Inflammatory macrophage treated with lipopolysaccharide for 1 hour (primary cell): Measurements from ENCODE around the gene GABRD.

Source experiments
- DNase-seq, 2 donors: peaks; one replicate each; pipeline ENCODE4 v3.0.0-alpha.2; 2020 to 2022

Gene GABRD

GRCh38 chr1:2041305-2041704 lies 22.2 kb downstream of the GABRD start:
- no peak for DNase-seq

- no peak for DNase-seq
Measured at GRCh38 chr1:2041887-2042286, 22.7 kb downstream of the GABRD start.

DNA sequence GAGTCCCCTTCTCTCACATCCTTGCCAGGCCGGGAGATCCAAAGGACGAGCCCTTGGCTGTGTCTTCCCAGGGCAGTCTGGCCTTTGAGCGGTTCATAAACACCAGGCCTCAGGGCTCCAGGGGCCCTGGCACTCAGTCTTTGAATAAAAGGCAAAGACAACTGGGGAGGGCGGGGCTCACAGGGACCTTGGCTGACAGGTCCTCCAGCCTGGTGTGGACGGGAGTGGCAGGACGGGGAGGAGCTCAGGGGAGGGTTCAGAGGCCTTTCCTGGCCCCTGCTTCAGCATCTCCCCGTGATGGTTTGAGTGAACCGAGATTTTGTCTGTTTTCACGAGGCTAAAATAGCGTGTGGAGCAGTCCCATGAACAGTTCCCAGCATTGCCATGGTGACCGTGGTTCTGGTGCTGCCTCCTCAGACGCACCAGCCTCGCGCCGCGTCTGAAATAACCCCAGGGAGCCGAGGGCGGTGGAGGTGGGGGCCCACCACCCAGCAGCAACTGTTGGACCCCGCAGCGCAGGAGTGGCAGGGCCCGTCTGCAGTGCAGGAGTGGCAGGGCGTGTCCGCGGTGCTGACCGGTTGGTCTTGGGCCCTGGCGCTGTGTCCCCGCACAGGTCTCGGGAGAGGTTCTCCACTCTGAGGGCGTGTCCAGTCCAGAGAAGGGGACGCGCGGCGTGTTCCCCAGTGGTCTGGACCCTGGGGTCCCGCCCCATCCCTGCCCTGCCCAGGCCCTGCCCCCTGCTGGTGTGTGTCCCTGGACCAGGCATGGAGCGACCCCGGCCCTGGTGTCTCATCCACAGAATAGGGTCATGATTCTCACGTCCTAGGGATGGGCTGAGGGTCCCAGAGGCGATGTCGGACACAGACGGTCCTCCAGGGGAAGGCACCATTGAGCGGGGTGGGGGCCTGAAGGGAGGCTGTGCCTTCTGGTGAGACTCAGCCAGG lies 24.0 kb downstream of the GABRD start:
- DNase-seq, result no peak

GRCh38 chr1:2043886-2044285 lies 24.7 kb downstream of the GABRD start:
- DNase-seq, result no peak

- peak; percentile 27 to 81 for DNase-seq
Measured at GRCh38 chr1:2044510-2045319, 25.6 kb downstream of the GABRD start.

- no peak for DNase-seq
Measured at GRCh38 chr1:2045468-2046173, 26.5 kb downstream of the GABRD start.

GRCh38 chr1:2046174-2046917 lies 27.2 kb downstream of the GABRD start:
- peak; percentile 3 to 38 for DNase-seq

DNA sequence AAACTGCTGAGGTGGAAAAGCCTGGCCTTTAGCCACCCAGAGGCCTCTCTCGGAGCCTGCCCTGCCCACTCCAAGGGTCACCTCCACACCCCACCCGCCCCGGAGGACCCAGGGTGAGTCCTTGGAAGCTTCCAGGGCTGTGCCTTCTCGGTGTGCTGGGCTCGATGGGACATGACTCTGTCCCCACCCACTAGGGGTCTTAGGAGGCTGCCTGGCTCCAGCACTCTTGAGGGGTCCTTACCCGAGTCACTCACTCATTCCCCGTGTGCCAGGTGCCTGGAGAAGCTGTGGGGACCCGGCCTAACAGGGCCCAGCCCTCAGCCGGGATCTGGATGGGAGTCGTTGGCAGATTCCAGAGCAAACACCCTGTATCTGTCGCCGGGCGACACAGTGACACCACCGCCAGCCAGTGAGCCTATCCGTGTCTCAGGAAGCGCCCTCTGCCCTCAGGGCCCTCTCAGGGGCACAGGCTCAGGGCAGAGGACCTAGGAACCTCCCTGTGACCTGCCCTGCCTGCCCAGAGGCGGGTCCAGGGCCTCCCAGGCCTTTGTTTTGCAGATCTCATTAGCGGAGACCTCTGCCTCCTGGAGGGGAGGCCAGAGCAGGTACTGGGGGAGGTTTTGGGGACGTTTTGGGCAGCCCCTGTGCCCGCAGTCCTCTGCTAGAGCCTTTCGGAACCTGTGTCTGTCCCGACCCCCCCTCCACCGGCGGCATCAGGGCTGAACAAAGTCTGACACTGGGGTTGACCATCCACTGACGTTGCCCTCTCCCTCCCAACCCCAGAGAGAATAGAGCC lies 28.0 kb downstream of the GABRD start:
- no peak for DNase-seq

GRCh38 chr1:2047749-2048729 lies 28.9 kb downstream of the GABRD start:
- DNase-seq, result no peak

DNA sequence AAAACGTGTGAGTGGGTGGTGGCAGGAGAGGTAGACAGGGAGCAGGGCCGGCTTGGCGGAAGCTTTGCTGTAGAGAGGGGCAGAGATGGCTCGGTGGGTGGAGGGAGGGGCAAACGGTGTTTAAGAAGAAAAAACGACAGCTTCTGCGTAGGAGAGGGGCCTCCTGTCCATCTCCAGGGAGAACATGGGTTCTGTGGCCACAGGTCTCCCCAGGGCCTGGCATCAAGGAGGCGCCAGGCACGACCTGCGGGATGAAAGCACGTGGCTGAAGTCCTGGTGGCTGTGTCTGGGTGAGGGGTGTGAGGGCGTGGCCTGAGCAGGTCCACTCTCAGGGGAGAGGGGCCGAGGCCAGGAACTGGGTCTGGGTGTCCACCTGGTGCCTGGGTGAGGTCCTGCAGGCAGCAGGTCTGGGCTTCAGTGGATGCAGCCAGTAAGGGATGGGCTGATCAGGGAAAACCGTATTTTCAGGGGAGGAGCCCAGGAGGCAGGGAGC lies 30.1 kb downstream of the GABRD start:
- DNase-seq, result no peak

- peak; percentile 1 to 11 for DNase-seq
Measured at GRCh38 chr1:2049718-2050431, 30.7 kb downstream of the GABRD start, which contains the start of gene PRKCZ. PRKCZ (plus strand) TSS chr1:2050411; CDS start chr1:2050631, 220 bp downstream.

DNA sequence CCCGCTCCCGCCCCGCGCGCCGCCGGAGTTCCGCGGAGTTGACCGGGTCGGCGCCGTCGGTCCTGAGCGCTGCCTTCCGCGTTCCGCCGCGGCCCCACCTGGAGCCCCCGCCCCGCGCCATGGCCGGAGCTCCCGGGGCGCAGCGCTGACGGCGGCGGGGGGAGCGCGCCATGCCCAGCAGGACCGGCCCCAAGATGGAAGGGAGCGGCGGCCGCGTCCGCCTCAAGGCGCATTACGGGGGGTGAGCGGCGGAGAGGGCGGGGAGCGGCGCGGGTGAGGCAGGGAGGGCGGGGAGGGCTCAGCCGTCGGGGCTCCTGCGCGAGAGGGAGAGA lies 31.3 kb downstream of the GABRD start:
- no peak for DNase-seq

GRCh38 chr1:2050793-2051682 lies 31.9 kb downstream of the GABRD start:
- no peak for DNase-seq

- no peak for DNase-seq
Measured at GRCh38 chr1:2052054-2052679, 33.0 kb downstream of the GABRD start.

DNA sequence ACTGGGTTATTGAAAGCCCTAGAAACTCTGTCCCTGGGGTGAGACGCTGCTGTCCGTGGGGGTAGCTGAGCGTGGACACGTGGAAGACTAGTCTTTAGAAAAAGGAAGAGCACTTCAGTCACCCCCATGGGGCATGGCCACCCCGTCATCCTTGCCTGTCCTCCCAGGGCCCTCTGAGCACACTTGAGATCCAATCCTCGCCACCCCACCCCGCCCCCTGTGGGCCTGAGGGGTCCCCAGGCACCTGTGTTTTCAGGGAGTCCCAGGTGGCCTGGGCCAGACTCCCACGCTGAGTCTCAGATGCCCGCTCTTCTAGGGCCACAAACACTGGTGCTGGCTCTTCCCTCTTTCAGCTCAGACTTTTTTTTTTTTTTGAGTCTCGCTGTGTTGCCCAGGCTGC lies 33.6 kb downstream of the GABRD start:
- DNase-seq, result no peak

DNA sequence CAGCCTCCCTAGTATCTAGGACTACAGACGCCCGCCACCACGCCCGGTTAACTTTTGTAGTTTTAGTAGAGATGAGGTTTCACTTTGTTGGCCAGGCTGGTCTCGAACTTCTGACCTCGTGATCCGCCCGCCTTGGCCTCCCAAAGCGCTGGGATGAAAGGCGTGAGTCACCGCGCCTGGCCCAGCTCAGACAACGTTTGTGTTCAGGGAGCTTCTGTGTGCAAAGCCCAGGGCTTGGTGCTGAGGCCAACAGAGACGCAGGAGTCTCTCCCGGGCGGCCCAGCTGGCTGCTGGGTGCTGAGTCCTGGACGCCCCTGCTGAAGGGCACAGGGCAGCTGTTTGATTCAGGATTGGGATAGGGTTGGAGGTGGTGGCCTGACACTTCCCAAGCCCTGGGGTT lies 34.1 kb downstream of the GABRD start:
- no peak for DNase-seq

- no peak for DNase-seq
Measured at GRCh38 chr1:2053784-2054376, 34.7 kb downstream of the GABRD start.

GRCh38 chr1:2054560-2054959 lies 35.4 kb downstream of the GABRD start:
- no peak for DNase-seq
